HEK293T (cell line): ENCODE measurements around the gene RIF1.

Experiments
- CTCF ChIA-PET: fragments of 350-600 bp; formaldehyde crosslinking; extraction: SDS; loops from one replicate; lab custom pipeline; 2021; ENCODE audit warnings: antibody characterized with exemption, inconsistent platforms; lab: Yijun Ruan, JAX
- POLR2A ChIA-PET: fragments of 350-600 bp; formaldehyde crosslinking; extraction: SDS; loops from one replicate; lab custom pipeline; 2020; ENCODE audit warnings: antibody characterized with exemption, inconsistent platforms; lab: Yijun Ruan, JAX
- DNase-seq: peaks from one replicate; pipeline ENCODE4 v3.0.0; 2012; ENCODE audit warnings: mixed read lengths; ENCODE audit errors: extremely low spot score
- ARNT ChIP-seq: fragments of 450-650 bp; IDR thresholded peaks from 2 replicates; pipeline ENCODE4 v1.6.1; 2017; ENCODE audit warnings: mild to moderate bottlenecking
- BHLHE40 ChIP-seq: fragments of 450-650 bp; IDR thresholded peaks from 2 replicates; pipeline ENCODE4 v1.6.1; 2016; ENCODE audit warnings: mild to moderate bottlenecking, moderate library complexity, borderline replicate concordance
- CTBP1 ChIP-seq: fragments of 450-650 bp; IDR thresholded peaks from 2 replicates; pipeline ENCODE4 v1.6.1; 2016; ENCODE audit warnings: borderline replicate concordance
- ELF4 ChIP-seq: fragments of 450-650 bp; IDR thresholded peaks from 2 replicates; pipeline ENCODE4 v1.6.1; 2017; ENCODE audit warnings: antibody characterized with exemption
- FOXA1 ChIP-seq: fragments of 450-650 bp; IDR thresholded peaks from 2 replicates; pipeline ENCODE4 v1.6.1; 2016; ENCODE audit warnings: mild to moderate bottlenecking
- FOXK2 ChIP-seq: fragments of 450-650 bp; IDR thresholded peaks from 2 replicates; pipeline ENCODE4 v1.6.1; 2016; ENCODE audit warnings: mild to moderate bottlenecking
- FOXM1 ChIP-seq: fragments of 450-650 bp; IDR thresholded peaks from 2 replicates; pipeline ENCODE4 v1.6.1; 2017; ENCODE audit warnings: mild to moderate bottlenecking, borderline replicate concordance
- HDGF ChIP-seq: fragments of 450-650 bp; IDR thresholded peaks from 2 replicates; pipeline ENCODE4 v1.6.1; 2017; ENCODE audit warnings: antibody characterized with exemption, borderline replicate concordance
- L3MBTL2 ChIP-seq: fragments of 450-650 bp; conservative IDR thresholded peaks from 2 replicates; pipeline ENCODE4 v1.6.1; 2016; ENCODE audit warnings: mild to moderate bottlenecking
- LEF1 ChIP-seq: fragments of 450-650 bp; IDR thresholded peaks from 2 replicates; pipeline ENCODE4 v1.6.1; 2017; ENCODE audit warnings: mild to moderate bottlenecking, borderline replicate concordance
- NFRKB ChIP-seq: fragments of 450-650 bp; IDR thresholded peaks from 2 replicates; pipeline ENCODE4 v1.6.1; 2016; ENCODE audit warnings: mild to moderate bottlenecking, moderate library complexity
- PKNOX1 ChIP-seq: fragments of 450-650 bp; IDR thresholded peaks from 2 replicates; pipeline ENCODE4 v1.6.1; 2016
- SP1 ChIP-seq: fragments of 450-650 bp; IDR thresholded peaks from 2 replicates; pipeline ENCODE4 v1.6.1; 2017
- SUZ12 ChIP-seq: fragments of 450-650 bp; IDR thresholded peaks from 2 replicates; pipeline ENCODE4 v1.6.1; 2016; ENCODE audit warnings: mild to moderate bottlenecking
- TARDBP ChIP-seq: fragments of 450-650 bp; IDR thresholded peaks from 2 replicates; pipeline ENCODE4 v1.6.1; 2016
- ZNF384 ChIP-seq: fragments of 450-650 bp; IDR thresholded peaks from 2 replicates; pipeline ENCODE4 v1.6.1; 2016

The RIF1 gene

GRCh38 chr2:151478011-151478410 is 68.3 kb downstream of the RIF1 start:
- POLR2A ChIA-PET: interaction anchor here (1.0 kb wide), 1 partner anchor 13 kb away, joined by 4 read pairs; no protein-coding TSS in a partner anchor

GRCh38 chr2:151481744-151482143 is 72.0 kb downstream of the RIF1 start:
- no peak for DNase-seq
- POLR2A ChIA-PET: no interaction called here
- no peak for TF ChIP-seq L3MBTL2
- no peak for TF ChIP-seq NFRKB
- no peak for TF ChIP-seq SP1
- TF ChIP-seq FOXM1: no peak
- TF ChIP-seq BHLHE40: no peak
- TF ChIP-seq FOXK2: no peak
- no peak for TF ChIP-seq LEF1
- TF ChIP-seq ARNT: no peak
- TF ChIP-seq TARDBP: no peak
- no peak for TF ChIP-seq SUZ12
- TF ChIP-seq FOXA1: no peak
- TF ChIP-seq CTBP1: no peak
- no peak for TF ChIP-seq ELF4
- TF ChIP-seq PKNOX1: no peak
- TF ChIP-seq HDGF: no peak
- TF ChIP-seq ZNF384: no peak
- CTCF ChIA-PET: no interaction called here

More at GRCh38 chr2:151478011-151478410, 68.3 kb downstream of the RIF1 start:
- DNase-seq: no peak
- TF ChIP-seq NFRKB (no peak), TARDBP (no peak), ZNF384 (no peak), HDGF (no peak)
- CTCF ChIA-PET: no interaction called here

GRCh38 chr2:151482171-151482725 is 72.5 kb downstream of the RIF1 start:
- TF ChIP-seq PKNOX1 (no peak), SUZ12 (no peak), LEF1 (no peak), BHLHE40 (no peak), L3MBTL2 (no peak), ELF4 (no peak), FOXK2 (no peak), ARNT (no peak)
- CTCF ChIA-PET: no interaction called here
- POLR2A ChIA-PET: no interaction called here
- no peak for DNase-seq

GRCh38 chr2:151483546-151483945 is 73.8 kb downstream of the RIF1 start:
- TF ChIP-seq L3MBTL2: no peak
- TF ChIP-seq ARNT: no peak
- no peak for TF ChIP-seq HDGF
- no peak for TF ChIP-seq FOXM1
- TF ChIP-seq BHLHE40: no peak
- no peak for DNase-seq
- POLR2A ChIA-PET: no interaction called here
- CTCF ChIA-PET: no interaction called here

GRCh38 chr2:151484100-151484499 is 74.4 kb downstream of the RIF1 start:
- TF ChIP-seq BHLHE40: no peak
- no peak for TF ChIP-seq NFRKB
- TF ChIP-seq HDGF: no peak
- TF ChIP-seq ZNF384: no peak
- TF ChIP-seq L3MBTL2: no peak
- no peak for DNase-seq
- POLR2A ChIA-PET: no interaction called here
- CTCF ChIA-PET: no interaction called here

GRCh38 chr2:151486053-151486452 is 76.4 kb downstream of the RIF1 start:
- POLR2A ChIA-PET: no interaction called here
- TF ChIP-seq SP1 (no peak), ARNT (no peak), NFRKB (no peak), SUZ12 (no peak), HDGF (no peak), BHLHE40 (no peak), FOXK2 (no peak), ZNF384 (no peak), FOXM1 (no peak), LEF1 (no peak), FOXA1 (no peak), ELF4 (no peak), TARDBP (no peak)
- no peak for DNase-seq
- CTCF ChIA-PET: no interaction called here

GRCh38 chr2:151490276-151490675 is 80.6 kb downstream of the RIF1 start:
- POLR2A ChIA-PET: no interaction called here
- no peak for DNase-seq
- CTCF ChIA-PET: no interaction called here
- TF ChIP-seq FOXK2 (no peak), ARNT (no peak), SP1 (no peak), HDGF (no peak), NFRKB (no peak), FOXA1 (no peak), CTBP1 (no peak), L3MBTL2 (no peak), FOXM1 (no peak), BHLHE40 (no peak), SUZ12 (no peak), PKNOX1 (no peak)
